ENCODE data around the gene KMT2C. TPM values are rescaled to one million over a fixed set of nuclear protein-coding genes. Genes with fewer than 3 reads are reported as not detected.

Gene KMT2C
- total and polyA plus RNA-seq, 4 donors, result 6.3 to 35.3 (median 19.3) TPM

DNA sequence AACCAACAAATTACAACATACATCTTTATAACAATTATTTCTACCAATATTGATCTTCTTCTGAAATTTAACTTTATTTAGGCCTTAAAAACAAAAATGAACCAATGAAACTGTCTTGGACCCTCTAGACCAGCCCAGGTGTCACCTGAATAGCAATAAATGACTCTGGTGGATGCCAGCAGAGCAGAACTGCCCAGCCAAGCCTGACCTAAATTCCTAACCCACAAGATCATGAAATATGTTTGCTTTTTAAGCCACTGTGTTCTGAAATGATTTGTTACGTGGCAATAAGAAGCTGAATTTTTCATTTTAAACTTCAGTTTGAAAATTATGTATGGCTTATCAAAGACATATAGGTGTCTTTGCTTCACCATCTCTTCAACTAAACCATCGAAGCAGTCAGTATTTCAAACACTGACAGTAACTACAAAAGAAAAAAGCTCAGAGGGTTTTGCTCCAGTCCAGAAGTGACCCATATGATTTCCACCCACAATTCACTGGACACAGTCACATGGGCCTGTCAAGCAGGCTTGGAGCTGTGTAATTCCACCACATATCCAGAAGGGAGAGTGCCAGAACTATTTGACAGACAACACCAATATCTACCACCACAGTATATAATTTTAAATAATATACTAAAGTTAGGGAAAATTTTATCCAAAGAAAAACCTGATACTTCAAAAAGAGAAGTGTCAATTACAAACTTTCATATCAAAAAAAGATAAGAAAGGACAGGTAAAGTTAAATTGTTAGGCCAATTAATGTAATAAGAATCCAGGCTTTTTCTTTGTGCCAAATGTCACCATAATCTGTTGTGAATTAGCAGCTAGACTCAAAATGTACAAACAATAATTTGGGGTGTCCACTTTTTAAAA is 94.5 kb downstream of the KMT2C start (continued):
- TF ChIP-seq, protein P1, sequence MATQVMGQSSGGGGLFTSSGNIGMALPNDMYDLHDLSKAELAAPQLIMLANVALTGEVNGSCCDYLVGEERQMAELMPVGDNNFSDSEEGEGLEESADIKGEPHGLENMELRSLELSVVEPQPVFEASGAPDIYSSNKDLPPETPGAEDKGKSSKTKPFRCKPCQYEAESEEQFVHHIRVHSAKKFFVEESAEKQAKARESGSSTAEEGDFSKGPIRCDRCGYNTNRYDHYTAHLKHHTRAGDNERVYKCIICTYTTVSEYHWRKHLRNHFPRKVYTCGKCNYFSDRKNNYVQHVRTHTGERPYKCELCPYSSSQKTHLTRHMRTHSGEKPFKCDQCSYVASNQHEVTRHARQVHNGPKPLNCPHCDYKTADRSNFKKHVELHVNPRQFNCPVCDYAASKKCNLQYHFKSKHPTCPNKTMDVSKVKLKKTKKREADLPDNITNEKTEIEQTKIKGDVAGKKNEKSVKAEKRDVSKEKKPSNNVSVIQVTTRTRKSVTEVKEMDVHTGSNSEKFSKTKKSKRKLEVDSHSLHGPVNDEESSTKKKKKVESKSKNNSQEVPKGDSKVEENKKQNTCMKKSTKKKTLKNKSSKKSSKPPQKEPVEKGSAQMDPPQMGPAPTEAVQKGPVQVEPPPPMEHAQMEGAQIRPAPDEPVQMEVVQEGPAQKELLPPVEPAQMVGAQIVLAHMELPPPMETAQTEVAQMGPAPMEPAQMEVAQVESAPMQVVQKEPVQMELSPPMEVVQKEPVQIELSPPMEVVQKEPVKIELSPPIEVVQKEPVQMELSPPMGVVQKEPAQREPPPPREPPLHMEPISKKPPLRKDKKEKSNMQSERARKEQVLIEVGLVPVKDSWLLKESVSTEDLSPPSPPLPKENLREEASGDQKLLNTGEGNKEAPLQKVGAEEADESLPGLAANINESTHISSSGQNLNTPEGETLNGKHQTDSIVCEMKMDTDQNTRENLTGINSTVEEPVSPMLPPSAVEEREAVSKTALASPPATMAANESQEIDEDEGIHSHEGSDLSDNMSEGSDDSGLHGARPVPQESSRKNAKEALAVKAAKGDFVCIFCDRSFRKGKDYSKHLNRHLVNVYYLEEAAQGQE (IDR thresholded peaks at IDR 0.05), result no peak
- TF ChIP-seq FOXA1 (IDR thresholded peaks at IDR 0.05) (no peak), GABPA (IDR thresholded peaks at IDR 0.05 in 1 of 2, conservative IDR thresholded peaks at IDR 0.05 in 1 of 2) (no peak), HNF4A (conservative IDR thresholded peaks at IDR 0.05) (no peak), TAF1 (conservative IDR thresholded peaks at IDR 0.05) (no peak)

DNA sequence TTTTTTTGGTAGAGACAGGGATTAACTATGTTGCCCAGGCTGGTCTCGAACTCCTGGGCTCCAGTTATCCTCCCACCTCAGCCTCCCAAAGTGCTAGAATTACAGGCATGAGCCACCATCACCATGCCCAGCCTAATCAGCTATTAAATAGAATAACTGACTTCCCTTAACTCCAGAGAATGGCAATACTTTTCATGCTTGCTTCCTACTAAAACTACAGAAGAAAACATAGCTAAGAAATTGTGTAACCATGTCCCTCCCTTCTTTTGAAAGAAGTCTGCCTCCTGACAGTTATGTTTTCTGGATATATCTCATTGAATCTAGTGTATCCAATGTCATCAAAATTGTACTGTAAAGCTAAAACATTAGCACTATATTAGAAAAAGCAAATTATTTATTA is 95.6 kb downstream of the KMT2C start:
- Histone ChIP-seq H3K36me3 (ENCODE audit: control insufficient read depth in 4 of 4, insufficient read depth in 3 of 4, low read depth in 1 of 4, low read length in 3 of 4) (no peaks in the 10 kb centered on the region), H3K9me3 (ENCODE audit: control insufficient read depth in 4 of 4, low read length in 3 of 4) (no peaks in the 10 kb centered on the region), H3K9ac (ENCODE audit: low read depth in 1 of 2, low read length in 2 of 2) (no peak overlapping the region), H3K27ac (ENCODE audit: low read depth in 1 of 2, low read length in 2 of 2) (no peak overlapping the region), H3K4me3 (ENCODE audit: low read depth in 1 of 3, low read length in 3 of 3) (no peak overlapping the region), H3K4me1 (ENCODE audit: control insufficient read depth in 4 of 4, insufficient read depth in 4 of 4, low read length in 3 of 4) (peaks cover 5 to 38% (median 28%) of the 10 kb centered on the region in 4 donors), H3K27me3 (ENCODE audit: control insufficient read depth in 4 of 4, insufficient read depth in 4 of 4, low read length in 3 of 4) (no peaks in the 10 kb centered on the region)
- no peak for DNase-seq (ENCODE audit: low spot score)
- WGBS, result 96% methylated on average over 1 of the region's 1 CpG
- TF ChIP-seq HNF4G (IDR thresholded peaks at IDR 0.05), result no peak
- TF ChIP-seq RXRA (IDR thresholded peaks at IDR 0.05), result no peak
- TF ChIP-seq, protein P2, sequence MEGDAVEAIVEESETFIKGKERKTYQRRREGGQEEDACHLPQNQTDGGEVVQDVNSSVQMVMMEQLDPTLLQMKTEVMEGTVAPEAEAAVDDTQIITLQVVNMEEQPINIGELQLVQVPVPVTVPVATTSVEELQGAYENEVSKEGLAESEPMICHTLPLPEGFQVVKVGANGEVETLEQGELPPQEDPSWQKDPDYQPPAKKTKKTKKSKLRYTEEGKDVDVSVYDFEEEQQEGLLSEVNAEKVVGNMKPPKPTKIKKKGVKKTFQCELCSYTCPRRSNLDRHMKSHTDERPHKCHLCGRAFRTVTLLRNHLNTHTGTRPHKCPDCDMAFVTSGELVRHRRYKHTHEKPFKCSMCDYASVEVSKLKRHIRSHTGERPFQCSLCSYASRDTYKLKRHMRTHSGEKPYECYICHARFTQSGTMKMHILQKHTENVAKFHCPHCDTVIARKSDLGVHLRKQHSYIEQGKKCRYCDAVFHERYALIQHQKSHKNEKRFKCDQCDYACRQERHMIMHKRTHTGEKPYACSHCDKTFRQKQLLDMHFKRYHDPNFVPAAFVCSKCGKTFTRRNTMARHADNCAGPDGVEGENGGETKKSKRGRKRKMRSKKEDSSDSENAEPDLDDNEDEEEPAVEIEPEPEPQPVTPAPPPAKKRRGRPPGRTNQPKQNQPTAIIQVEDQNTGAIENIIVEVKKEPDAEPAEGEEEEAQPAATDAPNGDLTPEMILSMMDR (IDR thresholded peaks at IDR 0.05; ENCODE audit: low read depth, low read length, missing input control), result no peak
- TF ChIP-seq, protein P3, sequence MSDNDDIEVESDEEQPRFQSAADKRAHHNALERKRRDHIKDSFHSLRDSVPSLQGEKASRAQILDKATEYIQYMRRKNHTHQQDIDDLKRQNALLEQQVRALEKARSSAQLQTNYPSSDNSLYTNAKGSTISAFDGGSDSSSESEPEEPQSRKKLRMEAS (IDR thresholded peaks at IDR 0.05), result no peak
- TF ChIP-seq NR2F2 (IDR thresholded peaks at IDR 0.05), result no peak
- no peak for TF ChIP-seq JUND (IDR thresholded peaks at IDR 0.05)
- TF ChIP-seq, protein P4, sequence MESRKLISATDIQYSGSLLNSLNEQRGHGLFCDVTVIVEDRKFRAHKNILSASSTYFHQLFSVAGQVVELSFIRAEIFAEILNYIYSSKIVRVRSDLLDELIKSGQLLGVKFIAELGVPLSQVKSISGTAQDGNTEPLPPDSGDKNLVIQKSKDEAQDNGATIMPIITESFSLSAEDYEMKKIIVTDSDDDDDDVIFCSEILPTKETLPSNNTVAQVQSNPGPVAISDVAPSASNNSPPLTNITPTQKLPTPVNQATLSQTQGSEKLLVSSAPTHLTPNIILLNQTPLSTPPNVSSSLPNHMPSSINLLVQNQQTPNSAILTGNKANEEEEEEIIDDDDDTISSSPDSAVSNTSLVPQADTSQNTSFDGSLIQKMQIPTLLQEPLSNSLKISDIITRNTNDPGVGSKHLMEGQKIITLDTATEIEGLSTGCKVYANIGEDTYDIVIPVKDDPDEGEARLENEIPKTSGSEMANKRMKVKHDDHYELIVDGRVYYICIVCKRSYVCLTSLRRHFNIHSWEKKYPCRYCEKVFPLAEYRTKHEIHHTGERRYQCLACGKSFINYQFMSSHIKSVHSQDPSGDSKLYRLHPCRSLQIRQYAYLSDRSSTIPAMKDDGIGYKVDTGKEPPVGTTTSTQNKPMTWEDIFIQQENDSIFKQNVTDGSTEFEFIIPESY (IDR thresholded peaks at IDR 0.05), result no peak
- TF ChIP-seq FOXA2 (IDR thresholded peaks at IDR 0.05), result no peak
- no peak for TF ChIP-seq SP1 (IDR thresholded peaks at IDR 0.05)
- TF ChIP-seq TAF1 (conservative IDR thresholded peaks at IDR 0.05), result no peak
- TF ChIP-seq YY1 (IDR thresholded peaks at IDR 0.05), result no peak
- no peak for TF ChIP-seq RAD21 (IDR thresholded peaks at IDR 0.05)
- TF ChIP-seq GABPA (IDR thresholded peaks at IDR 0.05 in 1 of 2, conservative IDR thresholded peaks at IDR 0.05 in 1 of 2), result no peak
- TF ChIP-seq EGR1 (IDR thresholded peaks at IDR 0.05; ENCODE audit: low read depth in 2 of 2), result no peak
- no peak for TF ChIP-seq HNF4A (conservative IDR thresholded peaks at IDR 0.05)

Data from liver (tissue), 9 donors.